T1000 (cell line): ENCODE measurements around the gene OLFML2B.

Source experiments
- DNase-seq: peaks from one replicate; lab custom pipeline; 2025; ENCODE audit warnings: mixed read lengths; lab: John Stamatoyannopoulos, UW

The OLFML2B gene

GRCh38 chr1:161945306-161946060, 78.2 kb downstream of the OLFML2B start:
- no peak for DNase-seq

- no peak for DNase-seq
Measured at GRCh38 chr1:161944381-161944780, 79.3 kb downstream of the OLFML2B start.

GRCh38 chr1:161943737-161944136, 79.9 kb downstream of the OLFML2B start:
- DNase-seq: no peak

GRCh38 chr1:161941726-161942436, 81.8 kb downstream of the OLFML2B start:
- no peak for DNase-seq

GRCh38 chr1:161940866-161941591, 82.6 kb downstream of the OLFML2B start:
- DNase-seq: no peak

- no peak for DNase-seq
Measured at GRCh38 chr1:161936786-161937185, 86.9 kb downstream of the OLFML2B start.

- no peak for DNase-seq
Measured at GRCh38 chr1:161935264-161935663, 88.4 kb downstream of the OLFML2B start.

GRCh38 chr1:161933592-161934588, 89.8 kb downstream of the OLFML2B start:
- no peak for DNase-seq
